K562 (cell line): ENCODE measurements around the gene SLC6A6. TPM values are rescaled to one million over a fixed set of nuclear protein-coding genes. Genes with fewer than 3 reads are reported as not detected.
A peak's percentile ranks its signal among the peaks of the same experiment; 100 is the strongest.

Experiments used
- FOXA3 ChIP-seq, 2 experiments: fragments of 450-650 bp in 1 of 2; sonication (generic) in 1 of 2; formaldehyde crosslinking; IDR thresholded peaks in 1 of 2; conservative IDR thresholded peaks in 1 of 2; 2 replicates each; pipeline versions ENCODE4 v1.4.0 to v1.8.0; 2020 to 2022; ENCODE audit warnings: mild to moderate bottlenecking in 2 of 2, missing genetic modification reagents in 1 of 2
- HMG20A ChIP-seq: fragments of 450-650 bp; formaldehyde crosslinking; conservative IDR thresholded peaks from 2 replicates; pipeline ENCODE4 v1.4.0; 2020; ENCODE audit warnings: mild to moderate bottlenecking, mixed read lengths
- KAT7 ChIP-seq: sonication (generic); formaldehyde crosslinking; IDR thresholded peaks from 2 replicates; pipeline ENCODE4 v1.8.0; 2022; ENCODE audit warnings: missing genetic modification reagents, mild to moderate bottlenecking, borderline replicate concordance
- KDM1A ChIP-seq, 2 experiments: fragments of 450-650 bp; IDR thresholded peaks; 2 replicates each; pipeline ENCODE4 v1.6.1; 2016; ENCODE audit warnings: mild to moderate bottlenecking in 2 of 2
- MEIS2 ChIP-seq: fragments of 450-650 bp; IDR thresholded peaks from 2 replicates; pipeline ENCODE4 v1.6.1; 2014; ENCODE audit warnings: mild to moderate bottlenecking; ENCODE audit not compliant: partially characterized antibody
- MTA3 ChIP-seq: fragments of 450-650 bp; formaldehyde crosslinking; IDR thresholded peaks from 2 replicates; pipeline ENCODE4 v1.6.1; 2017; ENCODE audit warnings: mild to moderate bottlenecking, borderline replicate concordance
- PML ChIP-seq: IDR thresholded peaks from 2 replicates; pipeline ENCODE4 v1.6.1; 2012; ENCODE audit warnings: low read length, inconsistent platforms
- RNF219 ChIP-seq: fragments of 250-450 bp; sonication (Bioruptor Pico); IDR thresholded peaks from 2 replicates; pipeline ENCODE4 v1.5.0; 2022; ENCODE audit warnings: mild to moderate bottlenecking
- SIN3A ChIP-seq, 2 experiments: fragments of 150-350 bp in 1 of 2; IDR thresholded peaks; 2 replicates each; pipeline ENCODE4 v1.6.1; 2011 to 2016; ENCODE audit warnings: borderline replicate concordance in 2 of 2, low read depth in 2 of 2, low read length in 2 of 2, mild to moderate bottlenecking in 2 of 2, moderate library complexity in 2 of 2; ENCODE audit not compliant: control insufficient read depth in 1 of 2
- STAT5B ChIP-seq: fragments of 250-450 bp; sonication (Bioruptor Pico); IDR thresholded peaks from 2 replicates; pipeline ENCODE4 v1.8.0; 2021; ENCODE audit warnings: mild to moderate bottlenecking, inconsistent platforms
- ZFP36 ChIP-seq: fragments of 150-350 bp; IDR thresholded peaks from 2 replicates; pipeline ENCODE4 v1.6.1; 2018; ENCODE audit warnings: low read length, low read depth; ENCODE audit not compliant: partially characterized antibody
- ZNF184 ChIP-seq: sonication (generic); formaldehyde crosslinking; IDR thresholded peaks from 2 replicates; pipeline ENCODE4 v1.5.0; 2020; ENCODE audit warnings: missing genetic modification reagents
- ZNF609 ChIP-seq: sonication (generic); formaldehyde crosslinking; IDR thresholded peaks from 2 replicates; pipeline ENCODE4 v1.8.1; 2023; ENCODE audit warnings: missing genetic modification reagents, mild to moderate bottlenecking, borderline replicate concordance
- ZNF639 ChIP-seq, 2 experiments: fragments of 200-800 bp in 1 of 2; sonication (Bioruptor generic) in 1 of 2; sonication (generic) in 1 of 2; formaldehyde crosslinking in 1 of 2; IDR thresholded peaks in 1 of 2; conservative IDR thresholded peaks in 1 of 2; 2 replicates each; pipeline versions ENCODE4 v1.5.0 to v1.6.1; 2016 to 2020; ENCODE audit warnings: missing compliant biosample characterization in 1 of 2, missing genetic modification characterization in 1 of 2, missing genetic modification reagents in 1 of 2
- polyA plus RNA-seq, 8 experiments: library from polyadenylated mRNA; depleted of rRNA in 4 of 8; stranded (reverse) in 5 of 8; unstranded in 3 of 8; fragments of >200 nt; fragmentation: Nextera tagmentation in 2 of 8; fragmentation: Illumina TruSeq in 1 of 8; extraction: Ambion mirVana in 2 of 8; extraction: Trizol in 1 of 8; gene quantifications; 2 replicates each; pipeline versions ENCODE4 v1.2.1 to v1.2.3, GENCODE V29; 2011 to 2014; ENCODE audit warnings: inconsistent platforms in 1 of 8, missing spikeins in 1 of 8
- total RNA-seq, 7 experiments: library from RNA; depleted of rRNA in 6 of 7; stranded (reverse); fragments of >200 nt in 6 of 7; fragmentation: Illumina TruSeq in 2 of 7; extraction: Trizol in 2 of 7; gene quantifications; 2 replicates each; pipeline versions ENCODE4 v1.2.1 to v1.2.3, GENCODE V29; 2011 to 2021; ENCODE audit warnings: low replicate concordance in 1 of 7
- TF ChIP-seq, protein P1 (sequence below), 2 experiments: fragments of 450-650 bp; IDR thresholded peaks; 2 replicates each; pipeline ENCODE4 v1.6.1; 2016

The SLC6A6 gene
- total and polyA plus RNA-seq, 9 of the 15 experiments (the other 6 are each of a cell fraction or from before 2014, with no cell fraction given), result 12.3 to 203 (median 93.2) TPM

- no peak for TF ChIP-seq HMG20A (CRISPR knock-in tag)
- TF ChIP-seq STAT5B (CRISPR knock-in tag), result no peak
- TF ChIP-seq KDM1A (IDR thresholded peaks at IDR 0.05), result peak in 1 of 2 experiments; percentile 39; a peak in 1 of 4 replicates
- no peak for TF ChIP-seq ZFP36
- TF ChIP-seq KAT7 (CRISPR knock-in tag), result no peak
- TF ChIP-seq ZNF639 (CRISPR knock-in tag; conservative IDR thresholded peaks at IDR 0.05 in 1 of 2, IDR thresholded peaks at IDR 0.05 in 1 of 2), result no peak
- TF ChIP-seq ZNF184 (CRISPR knock-in tag), result no peak
- TF ChIP-seq RNF219 (CRISPR knock-in tag), result no peak
- TF ChIP-seq MTA3, result no peak
- TF ChIP-seq SIN3A (IDR thresholded peaks at IDR 0.05; ENCODE audit: borderline replicate concordance in 2 of 2, control insufficient read depth in 1 of 2, low read depth in 2 of 2, low read length in 2 of 2), result no peak
- no peak for TF ChIP-seq PML
- no peak for TF ChIP-seq ZNF609 (CRISPR knock-in tag)
- TF ChIP-seq, protein P1, sequence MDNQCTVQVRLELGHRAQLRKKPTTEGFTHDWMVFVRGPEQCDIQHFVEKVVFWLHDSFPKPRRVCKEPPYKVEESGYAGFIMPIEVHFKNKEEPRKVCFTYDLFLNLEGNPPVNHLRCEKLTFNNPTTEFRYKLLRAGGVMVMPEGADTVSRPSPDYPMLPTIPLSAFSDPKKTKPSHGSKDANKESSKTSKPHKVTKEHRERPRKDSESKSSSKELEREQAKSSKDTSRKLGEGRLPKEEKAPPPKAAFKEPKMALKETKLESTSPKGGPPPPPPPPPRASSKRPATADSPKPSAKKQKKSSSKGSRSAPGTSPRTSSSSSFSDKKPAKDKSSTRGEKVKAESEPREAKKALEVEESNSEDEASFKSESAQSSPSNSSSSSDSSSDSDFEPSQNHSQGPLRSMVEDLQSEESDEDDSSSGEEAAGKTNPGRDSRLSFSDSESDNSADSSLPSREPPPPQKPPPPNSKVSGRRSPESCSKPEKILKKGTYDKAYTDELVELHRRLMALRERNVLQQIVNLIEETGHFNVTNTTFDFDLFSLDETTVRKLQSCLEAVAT (IDR thresholded peaks at IDR 0.05), result no peak; a peak in 1 of 4 replicates
- TF ChIP-seq MEIS2, result peak; percentile 12
- TF ChIP-seq FOXA3 (CRISPR knock-in tag; conservative IDR thresholded peaks at IDR 0.05 in 1 of 2, IDR thresholded peaks at IDR 0.05 in 1 of 2), result peak; percentile 35 to 86; a peak in 2 of 4 replicates
Observed at GRCh38 chr3:14503033-14503705, 100.8 kb downstream of the SLC6A6 start (continued).
